ENCODE data around the gene MRPL17.

MRPL17 gene

GRCh38 chr11:6633422-6634408 is 49.4 kb downstream of the MRPL17 start:
- no peak for DNase-seq

- DNase-seq: no peak
Observed at GRCh38 chr11:6632116-6633073, 50.7 kb downstream of the MRPL17 start.

- DNase-seq: no peak
Observed at GRCh38 chr11:6631361-6631890, 51.7 kb downstream of the MRPL17 start.

GRCh38 chr11:6630632-6631291 is 52.4 kb downstream of the MRPL17 start:
- no peak for DNase-seq
